HL-60 (cell line): ENCODE data around the gene ADCY5.
A peak's percentile ranks its signal among the peaks of the same experiment; 100 is the strongest.

Source experiments
- DNase-seq, 2 experiments: peaks; one replicate each; pipeline ENCODE4 v3.0.0-alpha.2; 2010 to 2020; ENCODE audit warnings: low read depth in 1 of 2, low spot score in 1 of 2
- H3K27ac ChIP-seq: fragments of 250-450 bp; sonication (Bioruptor Pico); replicated peaks from 2 replicates; pipeline ENCODE4 v1.5.1; 2020; ENCODE audit warnings: mild to moderate bottlenecking, moderate library complexity
- H3K27me3 ChIP-seq: fragments of 250-450 bp; sonication (Bioruptor Pico); 2 replicates; pipeline ENCODE4 v1.5.1; 2021; ENCODE audit warnings: mild to moderate bottlenecking, moderate library complexity; ENCODE audit not compliant: insufficient read depth, poor library complexity, severe bottlenecking
- H3K4me3 ChIP-seq: replicated peaks from 2 replicates; pipeline ENCODE4 v1.5.1; 2011; ENCODE audit warnings: mild to moderate bottlenecking, control low read depth, low read length; ENCODE audit not compliant: insufficient read depth
- CTCF ChIP-seq: IDR thresholded peaks from one replicate; pipeline ENCODE4 v1.5.1; 2011; ENCODE audit warnings: low read length, control low read depth, inconsistent platforms; ENCODE audit not compliant: insufficient read depth
- GABPA ChIP-seq: IDR thresholded peaks from 2 replicates; pipeline ENCODE4 v1.6.1; 2012; ENCODE audit warnings: low read depth
- POLR2AphosphoS5 ChIP-seq: IDR thresholded peaks from 2 replicates; pipeline ENCODE4 v1.6.1; 2012; ENCODE audit warnings: low read depth
- REST ChIP-seq: IDR thresholded peaks from 2 replicates; pipeline ENCODE4 v1.6.1; 2012; ENCODE audit warnings: low read depth; ENCODE audit not compliant: insufficient replicate concordance
- SPI1 ChIP-seq: IDR thresholded peaks from 2 replicates; pipeline ENCODE4 v1.6.1; 2012; ENCODE audit warnings: low read depth, mild to moderate bottlenecking, borderline replicate concordance

ADCY5 gene

GRCh38 chr3:123447749-123448517 is 957 bp downstream of the ADCY5 start:
- peak in 1 of 2 experiments; percentile 5 for DNase-seq
- H3K4me3 ChIP-seq = peak overlapping the region; percentile 19
- H3K27ac ChIP-seq = no peak overlapping the region
- H3K27me3 ChIP-seq = peaks cover 33% of the 10 kb centered on the region
- TF ChIP-seq SPI1 (no peak), POLR2AphosphoS5 (no peak), REST (no peak), GABPA (no peak), CTCF (no peak)

GRCh38 chr3:123447416-123447748 is 1.5 kb downstream of the ADCY5 start:
- peaks cover 32% of the 10 kb centered on the region for H3K27me3 ChIP-seq
- H3K4me3 ChIP-seq = no peak overlapping the region
- no peak overlapping the region for H3K27ac ChIP-seq
- no peak for DNase-seq
- TF ChIP-seq POLR2AphosphoS5 = no peak
- TF ChIP-seq CTCF = no peak
- no peak for TF ChIP-seq REST
- TF ChIP-seq GABPA = no peak
- TF ChIP-seq SPI1 = no peak

- no peak for DNase-seq
- H3K27me3 ChIP-seq = peaks cover 32% of the 10 kb centered on the region
- no peak overlapping the region for H3K27ac ChIP-seq
- H3K4me3 ChIP-seq = no peak overlapping the region
- TF ChIP-seq CTCF = no peak
- TF ChIP-seq SPI1 = no peak
- TF ChIP-seq POLR2AphosphoS5 = no peak
- no peak for TF ChIP-seq GABPA
- TF ChIP-seq REST = no peak
Measured at GRCh38 chr3:123446610-123447109, 2.2 kb downstream of the ADCY5 start.
